CMK (cell line): ENCODE measurements around the gene MACROD2.
A peak's percentile ranks its signal among the peaks of the same experiment; 100 is the strongest.
"Not testable (repeated sequence)": the region's sequence is repeated elsewhere in the genome, so short reads cannot be mapped to it uniquely, and the experiment has no call there.

ENCODE experiments used
- DNase-seq: peaks from one replicate; pipeline ENCODE4 v3.0.0-alpha.2; 2010; ENCODE audit warnings: low read depth

Gene MACROD2

DNA sequence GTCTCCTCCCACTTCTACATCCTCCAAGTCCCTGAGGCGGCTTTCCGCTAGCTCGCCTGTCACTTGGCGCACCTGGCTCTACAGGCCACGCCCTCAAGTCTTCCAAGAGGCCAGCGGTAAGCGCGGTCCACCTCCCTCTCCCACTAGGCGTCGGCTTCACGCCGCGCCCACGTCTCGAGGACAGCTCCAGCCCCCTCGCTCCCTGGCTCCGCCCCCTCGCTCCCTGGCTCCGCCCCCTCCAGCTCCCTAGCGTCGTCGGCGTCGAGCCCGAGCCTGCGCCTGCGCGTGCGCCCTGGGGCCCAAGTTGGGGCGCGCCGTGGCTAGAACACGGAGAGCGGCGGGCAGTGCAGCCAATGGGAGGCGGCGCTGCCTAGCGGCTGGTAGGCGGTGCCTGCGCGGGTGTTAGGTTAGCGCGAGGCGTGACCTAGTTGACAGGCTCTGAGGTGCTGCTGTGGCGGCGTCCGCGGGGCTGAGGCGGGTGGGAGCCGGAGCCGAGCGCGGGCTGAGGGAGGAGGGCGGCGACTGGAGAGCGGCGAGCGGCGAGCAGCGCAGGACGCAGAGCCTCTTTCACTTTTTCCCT lies at the start of gene MACROD2:
Gene MACROD2 (plus strand): TSS at position 431 of the 580 bp plus-strand sequence.
- DNase-seq: peak; percentile 97

DNA sequence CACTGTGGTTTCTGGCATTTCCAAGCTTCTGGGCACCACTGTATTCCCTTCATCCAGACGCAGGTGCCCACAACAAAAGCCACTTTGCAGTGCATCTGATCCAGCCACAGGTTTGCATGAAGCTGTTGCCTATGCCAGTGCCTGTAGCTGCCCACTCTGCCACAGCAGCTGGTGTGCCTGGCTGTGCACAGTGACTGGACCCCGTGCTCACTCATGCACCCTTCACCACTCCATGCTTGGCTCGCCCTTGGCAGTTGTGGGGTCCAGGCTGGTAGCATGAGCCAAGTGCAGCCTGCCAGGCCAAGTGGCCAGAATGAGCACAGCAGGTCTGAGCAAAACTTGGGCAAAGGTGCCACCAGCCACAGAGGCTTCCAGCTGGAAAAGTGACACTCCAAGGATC lies 47.6 kb upstream of the MACROD2 start:
- DNase-seq: no peak

DNA sequence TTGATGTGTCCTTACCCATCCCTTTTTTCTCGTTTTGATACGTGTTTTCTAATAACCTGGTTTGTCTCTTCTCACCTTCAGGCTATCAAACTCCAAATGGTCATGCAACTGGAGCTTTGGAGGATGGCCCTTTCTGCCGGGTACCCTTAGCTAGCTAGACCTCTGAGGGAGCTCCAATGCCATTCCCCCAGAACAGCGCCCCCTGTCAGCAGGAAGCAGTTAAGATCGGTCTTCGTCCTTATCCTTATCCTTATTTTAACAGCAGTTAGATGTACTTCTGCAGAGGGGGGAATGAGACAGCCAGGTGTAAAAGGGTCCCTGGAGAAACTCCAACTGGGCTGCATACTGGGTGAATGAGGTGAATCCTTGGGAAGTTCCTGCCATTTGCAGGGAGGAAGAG lies 42.1 kb upstream of the MACROD2 start:
- no peak for DNase-seq

DNA sequence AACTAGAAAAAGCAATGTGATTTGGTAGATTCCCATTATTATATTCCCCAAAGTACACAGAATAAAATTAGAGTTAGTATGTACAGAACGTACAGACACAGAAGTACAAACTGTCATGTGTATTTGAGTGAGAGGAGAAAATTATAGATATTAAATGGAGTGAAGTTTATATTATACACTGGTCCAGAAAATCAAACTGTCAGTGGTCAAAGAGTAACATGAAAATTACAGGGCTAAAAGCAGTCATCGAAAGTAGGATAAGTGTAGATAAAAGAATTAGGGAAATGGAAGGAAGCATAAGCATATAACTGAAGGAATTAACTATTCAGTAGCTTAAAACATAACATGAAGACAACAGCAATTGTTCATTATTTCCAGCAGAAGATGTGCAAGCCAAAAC lies 35.2 kb upstream of the MACROD2 start:
- no peak for DNase-seq

DNA sequence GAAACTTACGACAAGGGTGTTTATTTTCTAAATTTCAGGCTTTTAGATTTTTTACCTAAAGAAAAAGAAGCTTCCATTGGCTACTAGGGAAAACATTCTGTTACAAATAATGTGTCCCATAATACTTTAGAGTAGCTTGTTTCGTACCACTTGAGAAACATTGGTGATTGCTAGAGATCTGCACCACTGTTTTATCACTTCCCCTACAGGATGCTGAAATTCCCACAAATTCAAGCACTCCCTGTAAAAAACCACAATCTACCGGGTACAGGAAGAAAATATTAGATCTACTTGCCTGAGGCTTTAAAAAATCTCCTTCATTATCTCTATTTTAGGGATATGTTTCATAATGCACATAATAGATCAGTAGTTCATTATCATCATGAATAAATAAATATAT lies 34.8 kb upstream of the MACROD2 start:
- no peak for DNase-seq

DNA sequence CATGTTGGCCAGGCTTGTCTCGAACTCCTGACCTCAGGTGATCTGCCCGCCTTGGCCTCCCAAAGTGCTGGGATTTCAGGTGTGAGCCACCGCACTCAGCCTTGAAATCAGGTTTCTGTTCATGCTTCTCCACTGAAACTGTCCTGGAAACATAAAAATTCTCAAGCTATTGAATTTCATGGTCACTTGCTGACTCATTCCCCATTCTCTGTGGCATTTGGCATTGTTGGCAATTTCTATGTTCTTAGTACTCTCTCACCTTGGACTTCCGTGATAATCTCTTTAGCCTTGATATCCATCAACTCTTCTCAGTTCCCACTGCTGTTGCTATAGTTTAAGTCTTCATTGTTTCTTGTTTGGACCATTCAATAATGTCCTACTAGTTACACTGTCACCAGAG lies 11.1 kb upstream of the MACROD2 start:
- no peak for DNase-seq

DNA sequence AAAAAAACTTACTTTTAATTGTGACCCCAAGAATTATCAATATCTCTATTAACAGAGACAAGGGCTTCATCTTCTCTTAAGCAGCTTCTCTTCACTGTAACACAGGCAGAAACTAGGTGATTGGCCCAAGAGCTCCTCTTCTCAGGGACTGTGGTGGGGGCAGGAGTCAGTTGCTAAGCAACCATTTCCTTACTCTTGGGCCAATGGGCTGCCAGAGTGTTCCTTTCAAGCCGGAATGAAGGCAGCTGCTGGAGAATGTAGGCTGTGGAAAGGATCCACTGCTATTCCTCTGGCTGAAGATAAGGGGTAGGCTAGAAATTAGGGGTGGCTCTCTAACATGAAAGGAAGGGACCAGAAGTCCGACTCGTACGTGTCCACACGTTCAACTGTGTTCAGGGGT lies 4.9 kb upstream of the MACROD2 start, which contains the start of gene SEL1L2:
Gene SEL1L2 (minus strand): TSS at position 150 of the 400 bp plus-strand sequence. CDS start 80 bp downstream, at position 70.
- no peak for DNase-seq

DNA sequence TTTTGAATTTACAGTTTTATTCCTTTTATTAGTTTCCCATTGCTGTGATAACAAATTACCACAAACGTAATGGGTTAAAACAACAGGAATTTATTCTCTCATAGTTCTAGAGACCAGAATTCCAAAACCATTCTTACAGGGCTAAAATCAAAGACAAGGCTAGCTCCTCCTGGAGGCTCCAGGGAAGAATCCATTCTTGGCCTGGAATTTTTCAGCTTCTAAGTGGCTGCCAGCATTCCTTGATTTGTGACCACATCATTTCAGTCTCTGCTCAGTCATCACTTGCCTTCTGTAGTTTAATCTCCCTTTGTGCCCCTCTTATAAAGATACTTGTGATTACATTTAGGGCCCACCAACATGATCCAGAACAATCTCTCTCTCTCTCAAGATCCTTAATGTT lies 4.0 kb upstream of the MACROD2 start:
- no peak for DNase-seq

DNA sequence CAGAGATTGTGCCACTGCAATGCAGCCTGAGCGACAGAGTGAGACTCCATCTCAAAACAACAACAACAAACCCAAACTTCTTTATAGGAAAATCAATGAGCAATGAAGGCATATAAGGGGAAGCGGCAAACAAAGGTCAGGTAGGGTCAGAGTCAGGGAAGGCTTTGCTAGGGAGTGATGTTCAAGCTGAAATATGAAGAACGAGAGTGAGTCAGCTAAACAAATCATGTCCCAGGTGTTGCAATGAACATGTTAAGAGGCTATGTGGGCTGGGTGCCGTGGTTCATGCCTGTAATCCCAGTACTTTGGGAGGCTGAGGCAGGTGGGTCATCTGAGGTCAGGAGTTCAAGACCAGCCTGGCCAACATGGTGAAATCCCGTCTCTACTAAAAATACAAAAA lies 3.4 kb upstream of the MACROD2 start:
- DNase-seq: not testable (repeated sequence)

DNA sequence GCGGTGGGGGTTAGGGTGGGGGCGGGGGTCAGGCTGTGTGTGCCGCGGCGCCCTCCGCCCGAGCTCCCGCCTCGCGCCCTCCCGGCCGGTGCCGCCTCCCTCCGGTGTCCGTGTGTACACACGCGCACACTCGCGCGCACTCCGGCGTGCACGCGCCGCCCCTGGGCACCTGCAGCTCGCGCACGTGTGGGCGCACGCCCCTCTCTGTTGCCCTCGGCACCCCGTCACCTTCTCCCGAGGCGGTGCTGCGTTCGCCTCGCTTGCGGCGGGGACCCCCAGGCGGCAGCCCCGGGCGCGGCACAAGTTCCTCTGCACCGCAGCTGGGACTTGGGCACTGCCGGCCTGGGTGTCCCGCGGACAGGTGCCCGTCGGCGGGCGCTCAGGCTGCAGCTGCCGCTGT lies 525 bp downstream of the MACROD2 start:
- peak; percentile 45 for DNase-seq

DNA sequence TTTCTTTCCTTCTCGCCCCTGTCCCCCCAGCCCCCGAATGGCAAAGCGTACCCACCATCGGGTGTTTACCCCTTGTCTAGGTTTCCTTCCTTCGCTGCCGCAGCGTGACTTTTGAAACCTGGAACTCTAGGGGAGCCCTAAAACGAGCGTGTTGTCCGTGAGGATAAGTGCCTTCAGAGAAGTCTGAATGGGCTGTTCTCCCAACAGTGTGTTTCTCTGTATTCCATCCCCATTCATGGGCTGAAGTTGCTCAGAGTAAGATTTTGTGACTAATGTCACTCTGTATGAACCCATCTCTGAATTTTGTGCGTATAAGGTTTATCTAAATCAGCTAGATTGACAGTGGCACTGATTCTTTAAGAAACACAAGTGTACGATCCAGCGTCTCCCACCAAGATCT lies 949 bp downstream of the MACROD2 start:
- DNase-seq: no peak

DNA sequence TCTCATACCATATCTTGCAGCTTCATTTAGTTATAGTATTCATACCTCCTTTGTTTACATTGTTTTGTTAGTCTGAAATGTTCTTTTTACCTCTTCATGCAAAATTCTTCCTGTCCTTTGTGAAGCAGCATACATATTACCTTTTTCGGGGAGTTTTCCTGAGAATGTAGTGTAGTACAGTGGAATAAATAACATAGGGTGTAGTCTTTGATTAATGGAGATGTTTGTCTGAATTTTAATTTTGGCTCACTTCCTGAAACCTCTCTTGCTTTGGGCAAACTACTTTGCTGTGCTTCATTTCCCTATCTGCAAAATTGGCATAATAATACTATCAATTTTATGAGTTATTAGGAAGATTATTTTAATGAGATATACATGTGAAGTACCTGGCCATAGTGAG lies 5.6 kb downstream of the MACROD2 start:
- DNase-seq: no peak

DNA sequence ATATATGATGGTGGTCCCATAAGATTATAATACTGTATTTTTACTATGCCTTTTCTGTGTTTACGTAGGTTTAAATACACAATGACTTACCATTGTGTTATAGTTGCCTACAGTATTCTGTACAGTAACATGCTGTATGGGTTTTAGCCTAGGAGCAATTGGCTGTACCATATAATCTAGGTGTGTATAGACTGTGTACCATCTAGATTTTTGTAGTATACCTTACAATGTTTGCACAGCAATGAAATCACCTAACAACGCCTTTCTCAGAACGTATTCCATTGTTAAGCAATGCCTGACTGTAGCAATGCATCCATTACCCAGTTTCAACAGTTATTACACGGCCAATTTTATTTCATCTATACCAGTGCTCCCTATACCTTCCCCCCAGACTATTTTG lies 10.7 kb downstream of the MACROD2 start:
- DNase-seq: no peak

DNA sequence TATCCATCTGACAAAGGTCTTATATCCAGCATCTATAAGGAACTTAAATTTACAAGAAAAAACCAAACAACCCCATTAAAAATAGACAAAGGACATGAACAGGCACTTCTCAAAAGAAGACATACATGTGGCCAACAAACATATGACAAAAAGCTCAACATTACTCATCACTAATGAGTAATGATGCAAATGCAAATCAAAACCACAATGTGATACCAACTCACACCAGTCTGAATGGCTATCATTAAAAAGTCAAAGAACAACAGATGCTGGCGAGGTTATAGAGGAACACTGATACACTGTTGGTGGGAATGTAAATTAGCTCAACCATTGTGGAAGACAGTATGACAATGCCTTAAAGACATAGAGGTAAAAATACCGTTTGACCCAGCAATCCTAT lies 13.9 kb downstream of the MACROD2 start:
- DNase-seq: no peak

DNA sequence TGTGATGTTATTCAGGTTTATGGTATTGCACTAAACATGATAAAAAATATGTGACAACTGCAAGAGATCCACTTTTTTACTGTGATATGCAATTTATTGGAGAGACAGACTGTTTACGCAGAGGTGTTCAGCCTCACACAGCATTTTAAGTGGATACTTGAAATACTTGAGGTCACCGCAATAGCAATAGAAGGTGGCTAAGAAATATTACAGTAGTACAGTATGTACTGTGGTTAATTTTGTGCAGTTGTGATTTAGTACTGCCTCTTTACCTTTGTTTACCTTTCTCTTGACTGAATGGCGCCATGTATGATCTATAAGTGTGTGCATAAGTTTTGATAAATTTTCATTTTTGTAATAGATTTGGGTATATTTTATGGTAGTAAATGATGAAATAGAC lies 17.4 kb downstream of the MACROD2 start:
- DNase-seq: no peak

DNA sequence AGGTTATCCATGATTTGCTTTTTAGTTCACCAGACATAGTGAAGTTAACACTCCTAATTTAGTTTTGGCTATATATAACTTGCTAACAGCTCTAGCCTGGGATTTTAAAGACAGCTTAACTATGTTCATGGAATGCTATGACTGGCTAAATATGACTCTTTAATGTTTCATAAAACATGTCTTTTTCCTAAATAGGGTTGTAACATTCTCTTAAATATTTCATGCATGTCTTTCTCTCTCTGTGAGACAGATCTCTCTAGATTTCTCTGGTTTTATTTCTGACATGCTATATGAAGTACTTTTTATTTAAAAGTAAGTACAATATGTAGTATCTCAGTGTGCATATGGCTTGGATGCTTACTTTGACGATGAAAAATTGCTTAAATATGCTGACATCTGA lies 35.7 kb downstream of the MACROD2 start:
- DNase-seq: no peak

DNA sequence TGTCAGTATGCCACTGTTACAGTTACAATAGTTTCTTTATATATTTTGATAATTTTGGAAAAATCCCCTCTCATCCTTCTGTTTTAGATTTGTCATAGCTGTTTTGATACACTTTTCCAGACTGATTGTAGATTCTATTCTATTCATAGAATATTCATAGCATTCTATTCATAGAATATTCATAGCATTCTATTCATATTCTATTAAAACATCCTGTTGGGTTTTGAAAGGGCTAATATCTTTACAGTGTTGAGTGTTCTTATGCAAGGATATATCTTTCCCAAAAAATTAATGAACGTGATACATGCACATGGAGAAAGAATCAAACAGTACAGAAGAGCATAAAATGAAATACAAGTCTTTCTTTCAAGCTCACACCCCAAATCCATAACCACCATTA lies 38.0 kb downstream of the MACROD2 start:
- DNase-seq: no peak

DNA sequence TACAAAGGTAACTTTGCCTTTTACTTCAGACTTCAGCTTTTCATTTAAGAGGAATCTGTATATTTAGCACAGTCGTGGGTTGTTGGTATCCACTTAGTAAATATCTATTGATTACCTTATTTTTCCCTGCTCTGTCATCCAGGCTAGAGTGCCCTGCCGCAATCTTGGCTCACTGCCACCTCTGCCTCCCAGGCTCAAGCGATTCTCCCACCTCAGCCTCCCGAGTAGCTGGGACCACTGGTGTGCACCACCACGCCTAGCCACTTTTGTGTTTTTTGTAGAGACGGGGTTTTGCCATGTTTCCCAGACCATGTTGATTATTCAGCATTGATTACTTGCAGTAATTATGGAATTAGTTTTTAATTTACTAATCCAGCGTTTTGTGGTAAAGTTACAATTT lies 41.3 kb downstream of the MACROD2 start:
- no peak for DNase-seq

DNA sequence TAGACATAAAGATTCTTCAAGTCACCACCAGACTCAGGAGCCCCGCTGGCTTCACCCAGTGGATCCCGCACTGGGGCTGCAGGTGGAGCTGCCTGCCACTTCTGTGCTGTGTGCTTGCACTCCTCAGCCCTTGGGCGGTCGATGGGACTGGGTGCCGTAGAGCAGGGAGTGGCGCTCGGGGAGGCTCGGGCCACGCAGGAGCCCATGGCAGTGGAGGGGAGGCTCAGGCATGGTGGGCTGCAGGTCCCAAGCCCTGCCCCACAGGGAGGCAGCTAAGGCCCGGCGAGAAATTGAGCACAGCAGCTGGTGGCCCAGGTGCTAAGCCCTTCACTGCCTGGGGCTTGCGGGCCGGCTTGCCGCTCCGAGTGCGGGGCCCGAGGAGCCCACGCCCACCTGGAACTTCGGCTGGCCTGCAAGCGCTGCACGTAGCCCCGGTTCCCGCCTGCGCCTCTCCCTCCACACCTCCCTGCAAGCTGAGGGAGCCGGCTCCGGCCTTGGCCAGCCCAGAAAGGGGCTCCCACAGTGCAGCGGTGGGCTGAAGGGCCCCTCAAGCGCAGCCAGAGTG lies 49.5 kb downstream of the MACROD2 start:
- not testable (repeated sequence) for DNase-seq

DNA sequence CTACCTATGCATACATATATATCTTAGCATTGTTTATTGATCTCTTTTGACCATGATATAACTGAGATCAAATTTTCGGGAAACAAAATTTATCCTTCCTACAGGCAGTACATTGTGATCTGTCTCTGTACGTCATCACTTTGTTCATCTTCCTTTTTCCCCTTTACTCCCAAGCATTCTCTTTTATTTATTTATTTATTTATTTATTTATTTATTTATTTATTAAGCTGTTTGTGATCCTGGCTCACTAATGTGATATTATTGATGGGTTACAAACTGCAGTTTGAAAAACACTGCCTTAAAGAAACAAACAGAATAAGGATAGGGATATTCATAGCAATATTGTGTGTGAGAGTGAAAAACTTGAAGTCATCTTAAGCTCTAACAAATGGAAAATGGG lies 51.2 kb downstream of the MACROD2 start:
- no peak for DNase-seq

DNA sequence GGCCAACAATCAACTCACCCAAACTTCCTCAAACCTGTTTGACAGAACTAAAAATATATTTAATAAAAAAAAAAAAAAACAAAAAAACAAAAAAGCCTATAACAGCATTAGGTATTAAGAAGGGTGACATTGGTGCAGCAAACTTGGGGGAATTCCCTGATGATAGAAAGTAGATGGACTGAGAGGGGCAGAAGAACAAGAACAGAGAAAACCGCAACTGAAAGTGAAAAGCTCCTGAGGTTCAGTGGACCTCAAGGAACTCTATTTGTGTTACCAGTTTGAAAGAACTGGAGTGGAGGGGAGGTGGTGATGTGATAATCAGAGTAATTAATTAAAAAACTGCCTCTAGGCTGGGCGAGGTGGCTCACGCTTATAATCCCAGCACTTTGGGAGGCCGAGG lies 53.8 kb downstream of the MACROD2 start:
- no peak for DNase-seq

DNA sequence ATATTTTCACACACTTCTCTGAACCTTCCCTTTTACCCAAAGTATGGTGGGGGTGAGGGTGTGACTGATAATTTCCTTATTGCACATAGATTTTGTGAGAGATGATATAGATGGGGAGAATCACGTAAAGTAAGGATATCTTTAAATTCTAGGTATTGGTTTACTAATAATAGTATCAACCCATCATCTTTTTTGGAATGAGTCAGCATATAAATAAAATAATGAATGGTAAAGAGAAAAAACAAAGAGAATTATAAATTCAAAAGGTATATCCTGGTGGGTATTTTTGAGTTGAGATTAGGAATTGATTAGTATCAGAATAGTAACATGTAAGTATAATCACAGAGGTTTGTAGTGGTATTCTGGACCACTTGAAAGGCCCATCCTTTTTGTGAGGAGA lies 56.1 kb downstream of the MACROD2 start:
- DNase-seq: no peak

DNA sequence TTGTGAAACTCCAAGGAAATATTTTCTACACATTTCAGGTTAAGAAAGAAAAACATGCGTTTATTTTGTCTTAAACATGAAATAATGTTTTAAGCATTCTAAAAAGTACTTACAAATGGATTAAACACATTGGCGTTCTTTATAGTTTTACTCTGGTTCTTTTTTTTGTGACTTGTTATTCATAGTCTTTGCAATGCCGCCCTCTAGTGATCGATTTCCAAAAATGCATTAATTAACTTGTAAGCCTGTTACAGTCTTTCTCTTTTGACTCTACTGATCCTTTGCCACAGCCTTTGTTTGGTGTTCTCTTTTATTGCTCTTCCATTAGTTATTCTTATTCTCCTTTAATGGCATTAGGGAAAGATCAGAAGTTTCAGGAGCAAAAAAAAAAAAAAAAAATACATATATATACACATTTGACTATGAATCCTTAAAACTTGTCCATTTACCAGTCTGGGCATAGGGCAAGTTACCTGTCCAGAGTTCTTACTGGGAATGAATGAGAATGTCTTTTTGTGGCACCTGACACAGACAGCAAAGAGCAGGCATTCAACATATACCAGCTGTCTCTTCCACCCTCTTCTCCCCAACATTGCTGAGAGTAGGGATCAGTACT lies 59.9 kb downstream of the MACROD2 start:
- DNase-seq: peak; percentile 46

DNA sequence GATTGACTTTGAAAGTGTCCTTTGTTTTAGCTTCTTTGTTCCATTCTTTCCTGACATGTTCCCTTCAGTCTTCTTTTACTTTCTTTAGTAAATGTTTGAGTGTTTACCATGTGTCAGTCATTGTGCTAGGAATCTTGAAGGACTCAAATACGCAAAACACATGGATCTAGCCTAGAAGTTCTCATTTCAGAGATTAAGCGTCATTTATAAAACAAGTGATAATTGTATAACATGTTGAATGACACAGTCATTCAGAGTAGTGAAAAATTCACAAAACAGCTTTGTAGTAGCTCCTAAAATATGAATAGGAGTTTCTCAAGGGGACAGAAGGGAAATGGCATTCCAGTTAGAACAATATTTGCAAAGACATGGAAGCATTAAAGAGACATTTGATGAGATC lies 66.9 kb downstream of the MACROD2 start:
- no peak for DNase-seq
